Measurements from ENCODE around the gene CASR. TPM values are rescaled to one million over a fixed set of nuclear protein-coding genes. Genes with fewer than 3 reads are reported as not detected.

CASR gene
- total RNA-seq, 2 experiments from 2014 or later = not detected

DNA sequence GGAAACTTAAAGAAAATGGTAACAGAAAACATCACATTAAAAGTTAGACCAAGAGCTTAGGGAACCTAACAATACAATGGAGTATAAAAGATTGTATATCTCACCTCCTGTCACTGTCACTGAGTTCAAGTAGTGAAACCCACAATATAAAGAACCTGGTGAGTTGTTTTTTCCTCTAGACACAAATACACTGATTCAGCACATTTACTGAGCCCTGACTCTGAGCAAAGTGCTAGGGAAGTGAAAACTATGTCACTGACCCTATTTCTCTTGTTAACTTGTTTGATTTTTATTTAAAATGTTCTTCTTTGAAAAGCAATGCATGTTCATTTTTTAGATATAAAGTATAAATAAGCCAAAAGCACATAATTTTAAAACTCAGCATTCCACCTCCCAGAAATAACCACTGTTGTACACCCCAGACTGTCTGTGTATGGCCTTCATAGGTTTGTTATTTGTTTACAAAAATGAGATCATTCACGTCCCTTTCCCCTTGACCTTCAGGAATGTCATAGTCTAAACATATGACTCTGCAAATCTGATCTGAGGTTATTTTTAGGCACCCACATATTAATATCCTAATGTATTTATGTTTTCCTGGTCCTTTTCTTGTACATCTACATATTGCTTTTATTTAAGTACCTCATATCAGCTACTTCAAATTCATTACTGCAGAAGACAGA is 72.4 kb downstream of the CASR start:
- CTCF ChIA-PET = no interaction called here
- POLR2A ChIA-PET = interaction anchor here (1.2 kb wide), 1 partner anchor 155 kb away, joined by 4 read pairs; no protein-coding TSS in a partner anchor

DNA sequence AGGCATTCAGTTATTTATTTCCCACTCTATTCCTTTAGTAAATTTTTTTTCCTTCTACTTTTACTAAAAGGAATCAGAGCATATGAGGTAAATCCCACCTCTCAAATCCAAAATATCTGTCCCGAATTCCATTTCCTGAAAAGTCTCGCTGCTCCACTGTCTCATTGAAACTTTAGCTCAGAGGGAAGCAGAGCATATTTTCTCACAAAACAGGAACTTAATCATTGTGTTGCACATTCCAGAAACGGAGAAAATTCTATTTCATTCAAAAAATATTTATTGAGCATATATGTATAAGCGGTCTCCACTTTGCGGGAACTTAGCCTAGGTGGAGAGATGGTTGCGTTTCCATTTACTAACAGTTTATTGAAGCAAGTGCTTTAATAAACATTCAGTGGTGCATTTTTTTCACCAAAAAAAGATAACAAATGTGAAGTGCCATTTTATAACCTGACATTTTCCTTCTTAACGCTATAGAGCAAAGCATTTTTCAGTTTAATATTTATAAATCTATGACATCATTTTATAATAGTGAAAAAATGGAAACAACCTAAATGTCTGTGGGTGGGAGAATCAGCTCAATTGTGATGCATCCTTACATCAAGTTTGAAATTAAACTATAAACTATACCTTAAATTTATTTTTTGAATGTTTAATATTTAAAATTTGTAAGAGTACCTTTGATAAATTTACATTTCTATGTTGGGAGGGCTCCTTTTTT is 74.3 kb downstream of the CASR start:
- CTCF ChIA-PET = interaction anchor here (1.4 to 3.4 kb wide), 3 partner anchors 154 to 711 kb away, joined by 3 to 26 read pairs (median 5); no protein-coding TSS in a partner anchor
- POLR2A ChIA-PET = no interaction called here

DNA sequence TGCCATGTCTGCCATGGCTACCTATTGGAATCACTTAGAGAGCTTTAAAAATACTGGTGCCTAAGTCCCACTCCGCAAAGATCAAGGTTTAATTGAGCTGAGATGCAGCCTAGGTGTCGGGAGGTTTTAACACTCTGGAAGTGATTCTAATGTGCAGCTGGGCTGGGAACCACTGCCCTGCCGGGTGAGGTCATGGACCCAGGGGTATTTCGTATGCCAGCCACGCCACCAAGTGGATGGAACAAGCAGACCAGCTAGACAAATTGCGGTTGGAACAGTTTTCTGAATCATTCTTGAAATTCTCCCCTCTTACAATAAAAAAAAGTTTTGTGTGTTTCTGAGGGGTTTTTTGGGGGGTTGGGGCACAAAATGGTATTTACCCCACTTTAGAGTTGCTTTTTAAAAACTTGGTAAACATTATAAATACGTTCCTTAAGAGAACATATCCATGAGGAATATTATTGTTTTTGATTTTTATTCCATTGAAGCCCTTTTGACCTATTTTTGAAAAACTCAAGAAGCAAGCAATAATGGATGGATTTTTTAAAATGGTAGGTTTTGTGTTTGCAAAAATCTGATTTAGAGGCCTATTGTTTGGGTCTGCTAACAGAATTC is 75.4 kb downstream of the CASR start:
- CTCF ChIA-PET = interaction anchor here (1.5 to 3.4 kb wide), 4 partner anchors 48 to 712 kb away, joined by 5 to 26 read pairs (median 5); no protein-coding TSS in a partner anchor
- POLR2A ChIA-PET = interaction anchor here (1.1 kb wide), 1 partner anchor 157 kb away, joined by 4 read pairs; no protein-coding TSS in a partner anchor

DNA sequence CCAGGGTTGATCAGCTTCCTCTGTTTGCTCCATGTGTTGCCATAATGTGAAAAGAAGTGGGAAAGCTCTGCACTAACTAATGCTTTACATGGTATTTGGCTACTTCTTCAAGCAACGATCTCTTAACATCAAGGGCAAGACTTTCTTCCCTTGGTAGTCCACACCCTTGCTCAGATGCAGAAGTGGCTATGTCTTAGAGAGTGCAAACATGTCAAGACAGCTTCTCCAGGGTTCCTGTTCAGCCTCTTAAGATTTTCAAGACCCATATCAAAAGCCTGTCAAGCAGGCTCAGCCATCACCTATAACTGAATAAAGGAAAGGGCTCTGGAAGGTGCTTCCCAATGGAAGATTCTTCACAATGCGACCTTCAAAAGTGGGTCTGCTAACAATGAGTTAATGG is 76.7 kb downstream of the CASR start:
- CTCF ChIA-PET = interaction anchor here (1.5 to 3.4 kb wide), 3 partner anchors 47 to 178 kb away, joined by 5 to 26 read pairs (median 5); no protein-coding TSS in a partner anchor
- POLR2A ChIA-PET = no interaction called here

DNA sequence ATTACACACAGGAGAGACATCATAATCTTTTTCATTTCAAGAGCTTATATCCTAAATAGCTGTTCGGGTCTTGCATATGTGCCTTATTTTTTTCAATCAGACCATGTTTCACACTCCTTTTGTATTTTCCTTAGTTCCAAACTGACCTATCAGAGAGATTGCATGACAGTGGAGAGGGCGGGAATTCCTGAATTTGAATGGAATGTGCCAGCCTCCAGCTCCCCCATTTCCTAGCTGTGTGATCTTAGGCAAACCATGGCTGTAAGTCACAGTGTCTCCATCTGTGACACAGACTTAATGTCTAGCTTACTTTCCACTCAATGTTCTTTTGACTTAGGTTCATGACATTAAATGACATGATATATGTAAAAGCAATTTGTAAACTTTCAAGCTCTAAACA is 79.6 kb downstream of the CASR start:
- ChIA-PET POLR2A (no interaction called here), CTCF (no interaction called here)

DNA sequence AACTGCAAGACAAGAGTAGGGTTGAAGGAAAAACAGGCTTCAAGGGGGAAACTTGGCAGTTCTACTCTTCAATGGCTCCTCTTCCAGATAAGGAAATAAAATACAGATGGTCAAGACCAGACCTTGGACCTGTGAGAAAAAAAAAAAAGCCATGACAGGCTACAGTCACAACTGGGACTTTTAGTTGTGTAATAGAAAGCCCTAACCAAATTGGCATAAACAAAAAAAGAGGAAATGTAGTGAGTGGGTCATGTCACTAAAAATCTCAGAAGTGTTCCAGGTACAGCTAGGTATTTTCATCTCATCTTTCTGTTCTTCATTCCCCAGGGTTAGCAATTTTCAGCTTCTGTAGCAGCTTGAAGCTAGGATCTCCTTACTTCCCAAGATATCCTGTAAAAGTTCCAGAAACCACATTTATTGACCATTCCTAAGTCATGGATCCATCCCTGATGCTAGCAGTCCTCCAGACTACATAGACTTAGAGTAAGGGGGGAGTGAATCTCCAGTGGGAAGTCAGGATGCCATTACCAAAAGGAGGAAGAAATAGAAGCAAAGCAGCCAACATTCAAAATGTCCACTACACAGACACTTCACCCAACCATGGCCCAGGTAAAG is 80.6 kb downstream of the CASR start:
- CTCF ChIA-PET = no interaction called here
- POLR2A ChIA-PET = no interaction called here

DNA sequence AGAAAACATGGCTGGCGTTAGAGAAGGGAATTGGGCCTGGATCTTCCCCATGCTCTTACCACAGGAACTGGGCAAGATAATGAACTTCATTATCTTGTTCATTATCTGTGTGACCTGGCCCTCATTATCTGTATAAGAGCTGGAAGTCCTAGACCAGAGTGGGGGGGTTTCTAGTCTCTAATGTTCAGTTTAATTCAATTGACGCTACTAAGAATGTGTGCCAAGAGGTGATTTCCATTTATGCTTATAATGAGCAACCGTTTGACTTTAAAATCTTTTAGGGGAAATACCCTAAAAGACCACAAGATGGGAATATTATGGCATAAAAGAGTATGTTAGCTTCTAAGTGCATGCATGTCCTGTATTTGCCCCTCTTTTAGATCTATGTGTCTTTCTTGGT is 82.5 kb downstream of the CASR start:
- POLR2A ChIA-PET = no interaction called here
- CTCF ChIA-PET = no interaction called here

DNA sequence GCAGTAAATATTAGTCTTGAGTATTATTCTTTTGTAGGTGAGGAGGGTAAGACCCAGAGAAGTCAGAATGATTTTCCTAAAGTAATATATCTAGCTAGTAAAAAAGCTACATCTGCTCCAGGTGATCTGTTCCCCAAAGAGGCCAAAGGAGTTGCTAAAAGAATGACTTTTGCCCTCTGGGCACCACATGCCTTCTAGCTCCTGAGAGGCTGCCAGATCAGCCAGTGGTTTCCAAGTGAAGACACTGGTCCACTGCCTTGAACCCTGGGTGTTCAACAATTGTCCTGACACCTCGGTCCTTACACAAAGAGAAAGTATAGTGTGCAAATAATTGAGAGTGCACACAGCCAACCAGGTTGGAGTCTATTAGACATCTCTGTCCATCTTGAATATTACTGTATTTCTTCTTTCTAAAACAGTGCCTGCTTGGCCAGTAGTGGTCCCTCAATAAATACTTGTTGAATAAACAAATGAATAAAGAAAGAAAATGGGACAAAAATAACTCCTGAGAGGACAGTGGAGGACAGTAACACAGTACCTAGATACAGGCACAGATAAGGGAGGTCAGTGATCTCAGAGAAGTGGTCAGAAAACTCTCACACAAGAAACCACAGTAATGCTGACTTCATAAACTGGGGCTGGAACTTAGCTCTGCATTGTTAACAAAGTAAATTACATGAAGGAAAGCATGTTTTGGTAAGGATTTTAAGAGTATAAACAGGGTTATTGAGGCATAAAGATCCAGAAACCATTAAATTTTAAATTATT is 85.0 kb downstream of the CASR start:
- ChIA-PET POLR2A (no interaction called here), CTCF (interaction anchor here (0.6 kb wide), 1 partner anchor 722 kb away, joined by 4 read pairs; no protein-coding TSS in a partner anchor)

DNA sequence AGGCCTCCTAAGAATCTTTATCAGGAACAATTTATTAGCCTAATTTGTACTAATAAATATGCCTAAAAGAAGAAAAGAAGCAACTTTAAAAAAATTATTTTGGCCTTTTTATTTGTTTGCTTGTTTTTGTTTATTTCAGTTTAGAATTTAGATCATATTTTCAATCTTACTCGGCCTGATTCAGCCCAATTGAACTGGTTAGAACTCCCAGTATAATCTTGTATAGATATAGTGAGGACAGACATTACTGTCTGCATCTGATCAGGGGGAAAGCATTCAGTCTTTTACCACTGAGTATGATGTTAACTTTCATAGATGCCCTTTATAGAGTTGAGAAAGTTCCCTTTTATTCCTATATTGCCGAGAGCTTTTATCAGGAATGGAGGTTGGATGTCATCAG is 85.6 kb downstream of the CASR start:
- POLR2A ChIA-PET = no interaction called here
- CTCF ChIA-PET = no interaction called here

DNA sequence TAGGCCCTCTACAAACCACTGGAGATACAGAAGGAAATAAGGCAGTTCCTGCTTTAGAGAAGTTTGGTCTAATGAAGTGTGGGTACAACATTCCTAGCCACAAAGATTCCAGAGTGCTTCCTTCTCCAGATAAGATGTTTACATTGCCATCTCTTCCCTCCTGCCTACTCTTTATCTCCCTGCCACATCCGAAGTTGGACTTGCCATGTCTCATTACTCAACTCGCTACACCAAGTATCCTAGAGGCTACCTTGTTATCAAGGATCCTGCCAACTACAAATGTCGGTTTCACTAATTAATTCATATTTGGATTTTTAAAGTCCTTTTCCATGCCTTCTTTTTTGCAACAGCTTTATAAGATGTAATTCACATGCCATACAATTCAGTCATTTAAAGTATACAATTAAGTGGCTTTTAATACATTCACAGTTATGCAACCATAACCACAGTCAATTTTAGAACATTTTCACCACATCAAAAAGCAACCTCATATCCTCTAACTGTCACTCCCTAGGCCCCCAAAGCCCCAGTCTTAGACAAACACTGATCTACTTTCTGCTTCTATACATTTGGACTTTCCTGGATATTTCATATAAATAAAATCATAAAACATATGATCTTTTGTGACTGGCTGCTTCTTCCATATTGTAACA is 87.9 kb downstream of the CASR start:
- POLR2A ChIA-PET = no interaction called here
- CTCF ChIA-PET = no interaction called here

DNA sequence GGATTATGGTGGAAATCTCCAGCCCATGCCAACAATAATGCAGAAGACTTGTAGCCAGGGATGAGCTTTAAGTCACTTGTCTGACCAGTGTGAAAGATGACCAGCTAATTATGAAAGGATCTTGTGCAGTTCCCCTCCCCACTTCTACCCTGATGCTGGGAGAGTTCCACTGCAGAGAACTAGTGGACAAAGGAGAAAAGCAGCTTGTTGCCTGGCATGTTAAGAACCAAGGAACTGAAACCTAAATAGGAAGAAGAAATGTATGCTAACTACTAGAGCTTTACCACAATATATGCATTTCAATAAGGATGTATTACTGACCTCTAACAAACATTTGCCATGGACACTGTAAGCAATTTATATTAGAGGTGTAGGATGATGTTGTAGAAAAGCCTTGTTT is 89.4 kb downstream of the CASR start:
- CTCF ChIA-PET = interaction anchor here (0.8 kb wide), 1 partner anchor 13 kb away, joined by 3 read pairs; no protein-coding TSS in a partner anchor
- POLR2A ChIA-PET = no interaction called here

DNA sequence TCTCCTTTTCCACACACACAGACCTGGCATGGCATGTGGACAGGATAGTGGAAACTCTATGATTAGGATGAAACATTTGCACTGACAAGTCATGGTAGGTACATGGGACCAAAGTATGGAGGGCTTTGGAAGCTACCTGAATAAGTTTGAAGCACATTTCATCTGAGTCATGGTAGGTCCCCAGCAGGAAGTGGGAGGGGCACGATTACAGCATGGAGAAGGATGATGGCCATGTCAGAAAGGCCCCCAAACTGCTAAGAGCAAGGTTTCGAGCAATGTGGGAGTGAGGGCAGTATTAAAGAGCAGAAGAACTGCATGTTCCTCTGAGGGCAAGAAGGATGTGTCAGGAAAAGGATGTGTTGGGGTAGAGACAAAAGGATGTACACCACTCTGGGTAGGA is 90.0 kb downstream of the CASR start:
- CTCF ChIA-PET = no interaction called here
- POLR2A ChIA-PET = no interaction called here

DNA sequence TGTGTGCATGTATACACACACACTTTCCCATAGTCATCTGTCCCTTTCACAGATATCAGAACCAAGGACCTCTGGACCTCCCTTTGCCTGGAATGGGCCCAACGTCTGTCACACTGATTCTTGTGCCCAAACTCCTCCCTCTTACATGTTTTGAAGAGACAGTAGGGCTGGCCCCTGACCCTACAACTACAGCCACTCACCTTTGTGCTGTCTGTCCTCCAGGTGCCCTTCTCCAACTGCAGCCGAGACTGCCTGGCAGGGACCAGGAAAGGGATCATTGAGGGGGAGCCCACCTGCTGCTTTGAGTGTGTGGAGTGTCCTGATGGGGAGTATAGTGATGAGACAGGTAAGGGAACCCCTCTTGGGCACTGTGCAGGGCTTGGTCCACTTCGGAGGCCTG is 98.4 kb downstream of the CASR start:
- ChIA-PET POLR2A (no interaction called here), CTCF (no interaction called here)

DNA sequence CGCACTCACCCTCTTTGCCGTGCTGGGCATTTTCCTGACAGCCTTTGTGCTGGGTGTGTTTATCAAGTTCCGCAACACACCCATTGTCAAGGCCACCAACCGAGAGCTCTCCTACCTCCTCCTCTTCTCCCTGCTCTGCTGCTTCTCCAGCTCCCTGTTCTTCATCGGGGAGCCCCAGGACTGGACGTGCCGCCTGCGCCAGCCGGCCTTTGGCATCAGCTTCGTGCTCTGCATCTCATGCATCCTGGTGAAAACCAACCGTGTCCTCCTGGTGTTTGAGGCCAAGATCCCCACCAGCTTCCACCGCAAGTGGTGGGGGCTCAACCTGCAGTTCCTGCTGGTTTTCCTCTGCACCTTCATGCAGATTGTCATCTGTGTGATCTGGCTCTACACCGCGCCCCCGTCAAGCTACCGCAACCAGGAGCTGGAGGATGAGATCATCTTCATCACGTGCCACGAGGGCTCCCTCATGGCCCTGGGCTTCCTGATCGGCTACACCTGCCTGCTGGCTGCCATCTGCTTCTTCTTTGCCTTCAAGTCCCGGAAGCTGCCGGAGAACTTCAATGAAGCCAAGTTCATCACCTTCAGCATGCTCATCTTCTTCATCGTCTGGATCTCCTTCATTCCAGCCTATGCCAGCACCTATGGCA is 100.5 kb downstream of the CASR start:
- CTCF ChIA-PET = no interaction called here

DNA sequence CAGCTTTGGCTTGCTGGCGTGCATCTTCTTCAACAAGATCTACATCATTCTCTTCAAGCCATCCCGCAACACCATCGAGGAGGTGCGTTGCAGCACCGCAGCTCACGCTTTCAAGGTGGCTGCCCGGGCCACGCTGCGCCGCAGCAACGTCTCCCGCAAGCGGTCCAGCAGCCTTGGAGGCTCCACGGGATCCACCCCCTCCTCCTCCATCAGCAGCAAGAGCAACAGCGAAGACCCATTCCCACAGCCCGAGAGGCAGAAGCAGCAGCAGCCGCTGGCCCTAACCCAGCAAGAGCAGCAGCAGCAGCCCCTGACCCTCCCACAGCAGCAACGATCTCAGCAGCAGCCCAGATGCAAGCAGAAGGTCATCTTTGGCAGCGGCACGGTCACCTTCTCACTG is 101.0 kb downstream of the CASR start:
- ChIA-PET POLR2A (no interaction called here), CTCF (no interaction called here)

More for the DNA sequence above, 100.5 kb downstream of the CASR start:
- POLR2A ChIA-PET = no interaction called here

DNA sequence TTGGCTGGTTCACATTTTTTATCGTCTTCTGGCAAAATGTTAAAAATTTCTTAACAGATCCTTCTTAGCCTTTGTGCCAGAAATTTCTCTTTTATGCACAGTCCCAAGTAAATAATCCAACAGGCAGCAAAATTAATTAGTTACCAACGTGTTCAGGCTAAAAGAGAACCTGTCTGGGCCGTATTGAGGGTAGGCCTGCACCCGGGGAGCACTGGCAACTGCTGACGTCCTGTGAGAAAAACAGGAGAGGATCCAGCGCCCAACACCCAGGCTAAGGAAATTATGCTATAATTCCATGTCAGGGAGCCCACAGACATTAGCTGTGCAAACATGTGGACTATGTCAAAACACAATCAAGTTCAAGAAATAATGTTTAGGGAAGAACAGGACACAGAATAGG is 110.9 kb downstream of the CASR start:
- ChIA-PET POLR2A (no interaction called here), CTCF (no interaction called here)

DNA sequence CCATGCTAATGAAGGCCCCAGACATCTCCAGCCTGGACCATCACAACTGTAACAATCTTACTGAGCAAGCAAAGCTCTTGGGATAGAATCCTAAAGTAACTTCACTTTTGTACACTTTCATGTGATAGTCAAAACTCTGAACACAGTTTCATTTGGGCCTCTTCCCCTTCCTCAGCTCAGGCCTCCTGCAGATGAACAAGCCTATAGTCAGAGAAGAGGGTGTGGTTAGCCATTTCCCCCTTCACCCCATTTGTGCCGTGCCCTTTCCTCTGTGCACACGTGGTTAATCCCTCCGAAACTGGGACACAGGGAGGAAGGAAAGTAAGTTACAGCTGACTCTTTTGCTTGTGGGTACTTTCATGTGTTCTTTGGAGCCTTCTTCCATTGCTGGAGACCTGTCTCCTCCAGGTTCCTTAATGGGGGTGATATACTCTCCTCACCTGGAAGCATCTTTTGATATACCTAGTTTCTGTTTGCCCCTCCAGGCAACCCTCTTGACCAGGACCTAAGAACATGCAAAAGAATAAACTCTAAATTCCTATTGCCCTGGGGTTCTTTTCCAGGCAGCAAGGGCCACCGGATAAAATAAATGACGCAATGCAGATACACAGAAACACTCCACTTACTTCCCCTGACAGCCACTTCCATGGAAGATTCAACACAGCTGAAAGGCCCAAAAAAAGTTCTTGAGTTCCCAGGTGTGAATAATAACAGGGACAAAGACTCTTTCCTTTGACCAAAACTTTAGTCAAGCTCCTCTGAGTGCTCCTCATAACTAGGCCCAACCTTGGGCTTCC is 112.0 kb downstream of the CASR start:
- POLR2A ChIA-PET = no interaction called here
- CTCF ChIA-PET = no interaction called here

DNA sequence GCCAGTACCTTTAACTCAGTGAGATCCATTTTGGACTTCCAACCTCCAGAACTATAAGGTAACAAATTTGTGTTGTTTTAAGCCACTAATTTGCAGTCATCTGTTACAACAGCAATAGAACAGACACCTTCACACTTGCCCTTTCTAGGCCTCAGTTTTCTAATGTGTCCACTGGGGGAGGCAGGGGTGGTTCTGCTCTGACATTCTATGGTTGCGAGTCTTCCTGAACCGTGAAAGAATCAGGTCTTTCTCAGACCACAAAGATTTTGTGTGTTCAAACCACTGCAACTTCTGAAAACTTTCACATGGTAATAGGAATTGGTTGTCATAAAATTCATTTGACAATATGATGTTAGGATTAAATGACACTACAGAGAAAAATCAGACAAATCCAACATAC is 114.8 kb downstream of the CASR start:
- CTCF ChIA-PET = no interaction called here

More for the DNA sequence above, 114.8 kb downstream of the CASR start:
- POLR2A ChIA-PET = no interaction called here
